HepG2 (cell line): ENCODE results near the gene TRIM25. TPM values are rescaled to one million over a fixed set of nuclear protein-coding genes. Genes with fewer than 3 reads are reported as not detected.

Source experiments
- ELF3 ChIP-seq: IDR thresholded peaks from 2 replicates; pipeline ENCODE4 v1.6.1; 2016; ENCODE audit warnings: missing genetic modification reagents, missing compliant biosample characterization
- GATAD2A ChIP-seq: IDR thresholded peaks from 2 replicates; pipeline ENCODE4 v1.6.1; 2016
- HMG20A ChIP-seq: IDR thresholded peaks from 2 replicates; pipeline ENCODE4 v1.6.1; 2016; ENCODE audit warnings: borderline replicate concordance
- HNF4A ChIP-seq: sonication (generic); formaldehyde crosslinking; IDR thresholded peaks from 2 replicates; pipeline ENCODE4 v1.4.0; 2020; ENCODE audit warnings: missing genetic modification reagents
- KDM2A ChIP-seq: sonication (generic); formaldehyde crosslinking; IDR thresholded peaks from 2 replicates; pipeline ENCODE4 v1.4.0; 2020; ENCODE audit warnings: low read depth, missing genetic modification reagents, borderline replicate concordance
- MLLT10 ChIP-seq: sonication (generic); formaldehyde crosslinking; IDR thresholded peaks from 2 replicates; pipeline ENCODE4 v1.4.0; 2020; ENCODE audit warnings: missing genetic modification reagents
- NFKBIZ ChIP-seq: IDR thresholded peaks from 2 replicates; pipeline ENCODE4 v1.6.1; 2018; ENCODE audit warnings: missing genetic modification reagents, missing compliant biosample characterization
- NONO ChIP-seq, 2 experiments: fragments of 450-650 bp in 1 of 2; sonication (generic) in 1 of 2; formaldehyde crosslinking in 1 of 2; IDR thresholded peaks in 1 of 2; conservative IDR thresholded peaks in 1 of 2; 2 replicates each; pipeline versions ENCODE4 v1.6.1 to v1.8.0; 2017 to 2022; ENCODE audit warnings: mild to moderate bottlenecking in 1 of 2, missing genetic modification reagents in 1 of 2, moderate library complexity in 1 of 2
- POLR2G ChIP-seq: fragments of 200-400 bp; formaldehyde crosslinking; IDR thresholded peaks from 2 replicates; pipeline ENCODE4 v1.6.1; 2018; ENCODE audit warnings: mild to moderate bottlenecking, low read depth, low read length, moderate library complexity
- RARA ChIP-seq: IDR thresholded peaks from 2 replicates; pipeline ENCODE4 v1.6.1; 2016; ENCODE audit warnings: missing genetic modification reagents, missing compliant biosample characterization
- SIX4 ChIP-seq: sonication (generic); formaldehyde crosslinking; IDR thresholded peaks from 2 replicates; pipeline ENCODE4 v1.4.0; 2020; ENCODE audit warnings: missing genetic modification reagents
- SP1 ChIP-seq, 2 experiments: fragments of 450-650 bp in 1 of 2; sonication (generic) in 1 of 2; formaldehyde crosslinking in 1 of 2; IDR thresholded peaks; 2 replicates each; pipeline versions ENCODE4 v1.4.0 to v1.6.1; 2016 to 2020; ENCODE audit warnings: missing genetic modification reagents in 1 of 2
- SP5 ChIP-seq: IDR thresholded peaks from 2 replicates; pipeline ENCODE4 v1.6.1; 2016; ENCODE audit warnings: low read depth, borderline replicate concordance
- ZNF263 ChIP-seq: sonication (generic); formaldehyde crosslinking; IDR thresholded peaks from 2 replicates; pipeline ENCODE4 v1.4.0; 2020; ENCODE audit warnings: missing genetic modification reagents
- polyA plus RNA-seq, 8 experiments: library from polyadenylated mRNA; depleted of rRNA in 3 of 8; stranded (reverse) in 7 of 8; unstranded in 1 of 8; fragments of >200 nt; fragmentation: Illumina TruSeq in 4 of 8; extraction: Trizol in 4 of 8; gene quantifications; 2 replicates each; pipeline versions ENCODE4 v1.2.1 to v1.2.3, GENCODE V29; 2011 to 2016; ENCODE audit warnings: low read depth in 4 of 8, missing spikeins in 1 of 8, mixed read lengths in 1 of 8; ENCODE audit not compliant: insufficient read depth in 1 of 8
- total RNA-seq, 5 experiments: library from RNA; depleted of rRNA; stranded (reverse); fragments of >200 nt; fragmentation: Illumina TruSeq; extraction: Trizol; gene quantifications; 2 replicates each; pipeline ENCODE4 v1.2.3, GENCODE V29; 2016; ENCODE audit warnings: low read depth in 1 of 5
- TF ChIP-seq, protein P1 (sequence below): sonication (generic); formaldehyde crosslinking; IDR thresholded peaks from 2 replicates; pipeline ENCODE4 v1.5.1; 2020; ENCODE audit warnings: mild to moderate bottlenecking, missing genetic modification reagents, moderate library complexity
- TF ChIP-seq, protein P2 (sequence below): sonication (generic); formaldehyde crosslinking; IDR thresholded peaks from 2 replicates; pipeline ENCODE4 v1.5.0; 2020; ENCODE audit warnings: mild to moderate bottlenecking, missing genetic modification reagents, borderline replicate concordance
- TF ChIP-seq, protein P3 (sequence below): IDR thresholded peaks from 2 replicates; pipeline ENCODE4 v1.6.1; 2016; ENCODE audit warnings: low read depth

TRIM25 gene
- total and polyA plus RNA-seq, 2 of the 13 experiments (the other 11 are each of a cell fraction or from before 2014, with no cell fraction given), result 30.8 to 42.2 TPM

DNA sequence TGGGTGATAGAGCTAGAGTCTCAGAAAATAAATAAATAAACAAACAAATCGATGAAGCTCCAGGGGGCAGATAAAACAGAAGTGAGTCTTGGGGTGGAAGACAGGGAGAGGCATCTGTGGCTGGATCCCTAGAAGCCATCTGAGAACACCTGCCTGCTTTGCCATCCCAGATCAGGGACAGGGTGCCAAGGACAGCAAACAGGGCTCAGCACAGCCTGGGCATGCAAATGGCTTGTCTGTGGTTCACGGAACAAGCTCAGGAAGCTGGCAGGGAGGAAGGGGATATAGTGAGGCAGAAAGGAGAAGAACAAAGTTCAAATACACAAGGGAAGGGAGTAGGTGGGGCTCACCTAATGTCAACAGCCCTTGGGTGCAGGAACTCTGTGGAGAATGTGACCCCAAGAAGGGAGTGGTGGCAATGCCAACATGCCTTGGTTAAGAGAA, 27.5 kb downstream of the TRIM25 start (continued):
- TF ChIP-seq, protein P1, sequence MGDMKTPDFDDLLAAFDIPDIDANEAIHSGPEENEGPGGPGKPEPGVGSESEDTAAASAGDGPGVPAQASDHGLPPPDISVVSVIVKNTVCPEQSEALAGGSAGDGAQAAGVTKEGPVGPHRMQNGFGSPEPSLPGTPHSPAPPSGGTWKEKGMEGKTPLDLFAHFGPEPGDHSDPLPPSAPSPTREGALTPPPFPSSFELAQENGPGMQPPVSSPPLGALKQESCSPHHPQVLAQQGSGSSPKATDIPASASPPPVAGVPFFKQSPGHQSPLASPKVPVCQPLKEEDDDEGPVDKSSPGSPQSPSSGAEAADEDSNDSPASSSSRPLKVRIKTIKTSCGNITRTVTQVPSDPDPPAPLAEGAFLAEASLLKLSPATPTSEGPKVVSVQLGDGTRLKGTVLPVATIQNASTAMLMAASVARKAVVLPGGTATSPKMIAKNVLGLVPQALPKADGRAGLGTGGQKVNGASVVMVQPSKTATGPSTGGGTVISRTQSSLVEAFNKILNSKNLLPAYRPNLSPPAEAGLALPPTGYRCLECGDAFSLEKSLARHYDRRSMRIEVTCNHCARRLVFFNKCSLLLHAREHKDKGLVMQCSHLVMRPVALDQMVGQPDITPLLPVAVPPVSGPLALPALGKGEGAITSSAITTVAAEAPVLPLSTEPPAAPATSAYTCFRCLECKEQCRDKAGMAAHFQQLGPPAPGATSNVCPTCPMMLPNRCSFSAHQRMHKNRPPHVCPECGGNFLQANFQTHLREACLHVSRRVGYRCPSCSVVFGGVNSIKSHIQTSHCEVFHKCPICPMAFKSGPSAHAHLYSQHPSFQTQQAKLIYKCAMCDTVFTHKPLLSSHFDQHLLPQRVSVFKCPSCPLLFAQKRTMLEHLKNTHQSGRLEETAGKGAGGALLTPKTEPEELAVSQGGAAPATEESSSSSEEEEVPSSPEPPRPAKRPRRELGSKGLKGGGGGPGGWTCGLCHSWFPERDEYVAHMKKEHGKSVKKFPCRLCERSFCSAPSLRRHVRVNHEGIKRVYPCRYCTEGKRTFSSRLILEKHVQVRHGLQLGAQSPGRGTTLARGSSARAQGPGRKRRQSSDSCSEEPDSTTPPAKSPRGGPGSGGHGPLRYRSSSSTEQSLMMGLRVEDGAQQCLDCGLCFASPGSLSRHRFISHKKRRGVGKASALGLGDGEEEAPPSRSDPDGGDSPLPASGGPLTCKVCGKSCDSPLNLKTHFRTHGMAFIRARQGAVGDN (CRISPR knock-in tag), result peak; percentile 59; the same call in 1 of the 2 replicates
- TF ChIP-seq HMG20A (CRISPR knock-in tag) (peak; percentile 66; the same call in 1 of the 2 replicates), NONO (IDR thresholded peaks at IDR 0.05) (no peak), NONO (CRISPR knock-in tag; conservative IDR thresholded peaks at IDR 0.05) (no peak), ELF3 (CRISPR knock-in tag) (peak; percentile 73; the same call in 1 of the 2 replicates), SP5 (CRISPR knock-in tag) (peak; percentile 87), GATAD2A (CRISPR knock-in tag) (peak; percentile 79), SP1 (IDR thresholded peaks at IDR 0.05) (no peak), SP1 (CRISPR knock-in tag; IDR thresholded peaks at IDR 0.05) (0 out of 2 replicates have a peak, but pooled peaks have one; percentile 22), SIX4 (CRISPR knock-in tag) (no peak), MLLT10 (no peak), NFKBIZ (CRISPR knock-in tag) (0 out of 2 replicates have a peak, but pooled peaks have one; percentile 29), KDM2A (CRISPR knock-in tag) (peak; percentile 65; the same call in 1 of the 2 replicates), HNF4A (CRISPR knock-in tag) (peak; percentile 87), ZNF263 (CRISPR knock-in tag) (peak; percentile 68), RARA (CRISPR knock-in tag) (peak; percentile 73), POLR2G (0 out of 2 replicates have a peak, but pooled peaks have one; percentile 45)
- TF ChIP-seq, protein P2, sequence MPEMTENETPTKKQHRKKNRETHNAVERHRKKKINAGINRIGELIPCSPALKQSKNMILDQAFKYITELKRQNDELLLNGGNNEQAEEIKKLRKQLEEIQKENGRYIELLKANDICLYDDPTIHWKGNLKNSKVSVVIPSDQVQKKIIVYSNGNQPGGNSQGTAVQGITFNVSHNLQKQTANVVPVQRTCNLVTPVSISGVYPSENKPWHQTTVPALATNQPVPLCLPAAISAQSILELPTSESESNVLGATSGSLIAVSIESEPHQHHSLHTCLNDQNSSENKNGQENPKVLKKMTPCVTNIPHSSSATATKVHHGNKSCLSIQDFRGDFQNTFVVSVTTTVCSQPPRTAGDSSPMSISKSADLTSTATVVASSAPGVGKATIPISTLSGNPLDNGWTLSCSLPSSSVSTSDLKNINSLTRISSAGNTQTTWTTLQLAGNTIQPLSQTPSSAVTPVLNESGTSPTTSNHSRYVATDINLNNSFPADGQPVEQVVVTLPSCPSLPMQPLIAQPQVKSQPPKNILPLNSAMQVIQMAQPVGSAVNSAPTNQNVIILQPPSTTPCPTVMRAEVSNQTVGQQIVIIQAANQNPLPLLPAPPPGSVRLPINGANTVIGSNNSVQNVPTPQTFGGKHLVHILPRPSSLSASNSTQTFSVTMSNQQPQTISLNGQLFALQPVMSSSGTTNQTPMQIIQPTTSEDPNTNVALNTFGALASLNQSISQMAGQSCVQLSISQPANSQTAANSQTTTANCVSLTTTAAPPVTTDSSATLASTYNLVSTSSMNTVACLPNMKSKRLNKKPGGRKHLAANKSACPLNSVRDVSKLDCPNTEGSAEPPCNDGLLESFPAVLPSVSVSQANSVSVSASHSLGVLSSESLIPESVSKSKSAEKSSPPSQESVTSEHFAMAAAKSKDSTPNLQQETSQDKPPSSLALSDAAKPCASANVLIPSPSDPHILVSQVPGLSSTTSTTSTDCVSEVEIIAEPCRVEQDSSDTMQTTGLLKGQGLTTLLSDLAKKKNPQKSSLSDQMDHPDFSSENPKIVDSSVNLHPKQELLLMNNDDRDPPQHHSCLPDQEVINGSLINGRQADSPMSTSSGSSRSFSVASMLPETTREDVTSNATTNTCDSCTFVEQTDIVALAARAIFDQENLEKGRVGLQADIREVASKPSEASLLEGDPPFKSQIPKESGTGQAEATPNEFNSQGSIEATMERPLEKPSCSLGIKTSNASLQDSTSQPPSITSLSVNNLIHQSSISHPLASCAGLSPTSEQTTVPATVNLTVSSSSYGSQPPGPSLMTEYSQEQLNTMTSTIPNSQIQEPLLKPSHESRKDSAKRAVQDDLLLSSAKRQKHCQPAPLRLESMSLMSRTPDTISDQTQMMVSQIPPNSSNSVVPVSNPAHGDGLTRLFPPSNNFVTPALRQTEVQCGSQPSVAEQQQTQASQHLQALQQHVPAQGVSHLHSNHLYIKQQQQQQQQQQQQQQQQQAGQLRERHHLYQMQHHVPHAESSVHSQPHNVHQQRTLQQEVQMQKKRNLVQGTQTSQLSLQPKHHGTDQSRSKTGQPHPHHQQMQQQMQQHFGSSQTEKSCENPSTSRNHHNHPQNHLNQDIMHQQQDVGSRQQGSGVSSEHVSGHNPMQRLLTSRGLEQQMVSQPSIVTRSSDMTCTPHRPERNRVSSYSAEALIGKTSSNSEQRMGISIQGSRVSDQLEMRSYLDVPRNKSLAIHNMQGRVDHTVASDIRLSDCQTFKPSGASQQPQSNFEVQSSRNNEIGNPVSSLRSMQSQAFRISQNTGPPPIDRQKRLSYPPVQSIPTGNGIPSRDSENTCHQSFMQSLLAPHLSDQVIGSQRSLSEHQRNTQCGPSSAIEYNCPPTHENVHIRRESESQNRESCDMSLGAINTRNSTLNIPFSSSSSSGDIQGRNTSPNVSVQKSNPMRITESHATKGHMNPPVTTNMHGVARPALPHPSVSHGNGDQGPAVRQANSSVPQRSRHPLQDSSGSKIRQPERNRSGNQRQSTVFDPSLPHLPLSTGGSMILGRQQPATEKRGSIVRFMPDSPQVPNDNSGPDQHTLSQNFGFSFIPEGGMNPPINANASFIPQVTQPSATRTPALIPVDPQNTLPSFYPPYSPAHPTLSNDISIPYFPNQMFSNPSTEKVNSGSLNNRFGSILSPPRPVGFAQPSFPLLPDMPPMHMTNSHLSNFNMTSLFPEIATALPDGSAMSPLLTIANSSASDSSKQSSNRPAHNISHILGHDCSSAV (CRISPR knock-in tag), result no peak
- TF ChIP-seq, protein P3, sequence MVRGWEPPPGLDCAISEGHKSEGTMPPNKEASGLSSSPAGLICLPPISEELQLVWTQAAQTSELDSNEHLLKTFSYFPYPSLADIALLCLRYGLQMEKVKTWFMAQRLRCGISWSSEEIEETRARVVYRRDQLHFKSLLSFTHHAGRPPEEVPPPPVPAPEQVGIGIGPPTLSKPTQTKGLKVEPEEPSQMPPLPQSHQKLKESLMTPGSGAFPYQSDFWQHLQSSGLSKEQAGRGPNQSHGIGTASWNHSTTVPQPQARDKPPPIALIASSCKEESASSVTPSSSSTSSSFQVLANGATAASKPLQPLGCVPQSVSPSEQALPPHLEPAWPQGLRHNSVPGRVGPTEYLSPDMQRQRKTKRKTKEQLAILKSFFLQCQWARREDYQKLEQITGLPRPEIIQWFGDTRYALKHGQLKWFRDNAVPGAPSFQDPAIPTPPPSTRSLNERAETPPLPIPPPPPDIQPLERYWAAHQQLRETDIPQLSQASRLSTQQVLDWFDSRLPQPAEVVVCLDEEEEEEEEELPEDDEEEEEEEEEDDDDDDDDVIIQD (CRISPR knock-in tag), result peak; percentile 76
